Measurements from ENCODE around the gene PTPRM.

The PTPRM gene

GRCh38 chr18:8065284-8065683, 498.2 kb downstream of the PTPRM start:
- DNase-seq: no peak

GRCh38 chr18:8065773-8066172, 498.7 kb downstream of the PTPRM start:
- DNase-seq: no peak

- no peak for DNase-seq
Observed at GRCh38 chr18:8069708-8070107, 502.6 kb downstream of the PTPRM start.

- no peak for DNase-seq
Observed at GRCh38 chr18:8073167-8073566, 506.1 kb downstream of the PTPRM start.

- no peak for DNase-seq
Observed at GRCh38 chr18:8080092-8080491, 513.0 kb downstream of the PTPRM start.

GRCh38 chr18:8081267-8081666, 514.2 kb downstream of the PTPRM start:
- DNase-seq: no peak

GRCh38 chr18:8081872-8082553, 514.9 kb downstream of the PTPRM start:
- DNase-seq: no peak

- no peak for DNase-seq
Observed at GRCh38 chr18:8084160-8084559, 517.0 kb downstream of the PTPRM start.

- DNase-seq: no peak
Observed at GRCh38 chr18:8088626-8089025, 521.5 kb downstream of the PTPRM start.

GRCh38 chr18:8091035-8091434, 523.9 kb downstream of the PTPRM start:
- DNase-seq: no peak

GRCh38 chr18:8095947-8096570, 528.9 kb downstream of the PTPRM start:
- DNase-seq: no peak

- DNase-seq: no peak
Observed at GRCh38 chr18:8097399-8097798, 530.3 kb downstream of the PTPRM start.

GRCh38 chr18:8097927-8098326, 530.8 kb downstream of the PTPRM start:
- DNase-seq: no peak

- no peak for DNase-seq
Observed at GRCh38 chr18:8106603-8107002, 539.5 kb downstream of the PTPRM start.

- DNase-seq: no peak
Observed at GRCh38 chr18:8107426-8107825, 540.3 kb downstream of the PTPRM start.

- DNase-seq: no peak
Observed at GRCh38 chr18:8114480-8114879, 547.4 kb downstream of the PTPRM start.

GRCh38 chr18:8116341-8117005, 549.4 kb downstream of the PTPRM start:
- DNase-seq: no peak

GRCh38 chr18:8117006-8117371, 549.9 kb downstream of the PTPRM start:
- DNase-seq: no peak

- DNase-seq: no peak
Observed at GRCh38 chr18:8121101-8121500, 554.0 kb downstream of the PTPRM start.

GRCh38 chr18:8121942-8122480, 554.9 kb downstream of the PTPRM start:
- no peak for DNase-seq

GRCh38 chr18:8124232-8125146, 557.4 kb downstream of the PTPRM start:
- no peak for DNase-seq

- DNase-seq: no peak
Observed at GRCh38 chr18:8130096-8130495, 563.0 kb downstream of the PTPRM start.

- no peak for DNase-seq
Observed at GRCh38 chr18:8133032-8133431, 565.9 kb downstream of the PTPRM start.

All from activated CD8-positive, alpha-beta memory T cell treated with anti-CD3 and anti-CD28 coated beads, Interleukin-2, amount 50 U/mL, for 4 hours (primary cell).